Coronary artery (tissue), 2 donors: Measurements from ENCODE around the gene UCP2.

Experiments used
- DNase-seq: peaks from one replicate; pipeline ENCODE4 v3.0.0-alpha.2; 2017; ENCODE audit warnings: low spot score
- H3K27ac ChIP-seq, 2 donors: fragments of 200-600 bp; sonication (generic); one replicate each; pipeline ENCODE4 v1.5.1; 2016 to 2019
- H3K4me3 ChIP-seq: fragments of 200-600 bp; sonication (generic); 2 replicates; pipeline ENCODE4 v1.5.1; 2016; ENCODE audit warnings: mild to moderate bottlenecking, moderate library complexity
- CTCF ChIP-seq: fragments of 200-600 bp; sonication (generic); IDR thresholded peaks from one replicate; pipeline ENCODE4 v1.5.1; 2019; ENCODE audit warnings: antibody characterized with exemption

UCP2 gene

GRCh38 chr11:73972620-73973449, 9.8 kb downstream of the UCP2 start:
- TF ChIP-seq CTCF: no peak
- Histone ChIP-seq H3K27ac (peak overlapping the region in 1 of 2 donors; percentile 52), H3K4me3 (no peak overlapping the region)
- no peak for DNase-seq

- H3K4me3 ChIP-seq: no peak overlapping the region
- no peak for DNase-seq
- no peak overlapping the region for H3K27ac ChIP-seq
- TF ChIP-seq CTCF: no peak
These were observed 10.5 kb downstream of the UCP2 start for GRCh38 chr11:73972187-73972586.

- DNase-seq: no peak
- Histone ChIP-seq H3K4me3 (no peak overlapping the region), H3K27ac (no peak overlapping the region)
- no peak for TF ChIP-seq CTCF
These were observed 11.4 kb downstream of the UCP2 start for GRCh38 chr11:73971175-73971719.

- H3K27ac ChIP-seq: no peak overlapping the region
- no peak for DNase-seq
- no peak overlapping the region for H3K4me3 ChIP-seq
- no peak for TF ChIP-seq CTCF
These were observed 12.4 kb downstream of the UCP2 start for GRCh38 chr11:73969991-73970800.

- Histone ChIP-seq H3K27ac (no peak overlapping the region), H3K4me3 (no peak overlapping the region)
- no peak for DNase-seq
- no peak for TF ChIP-seq CTCF
These were observed 13.6 kb downstream of the UCP2 start for GRCh38 chr11:73969091-73969490.

GRCh38 chr11:73968356-73968966, 14.2 kb downstream of the UCP2 start:
- TF ChIP-seq CTCF: no peak
- Histone ChIP-seq H3K27ac (no peak overlapping the region), H3K4me3 (no peak overlapping the region)
- no peak for DNase-seq
